Measurements from ENCODE around the gene PTPN12. TPM values are rescaled to one million over a fixed set of nuclear protein-coding genes. Genes with fewer than 3 reads are reported as not detected.

Gene PTPN12
- total RNA-seq (65.4 and 78.8 TPM in 2 replicates), polyA plus RNA-seq (11.9 and 18.0 TPM in 2 replicates), polyA minus RNA-seq (21.2 and 27.3 TPM in 2 replicates)
- total RNA-seq (2013): 26.8 TPM

DNA sequence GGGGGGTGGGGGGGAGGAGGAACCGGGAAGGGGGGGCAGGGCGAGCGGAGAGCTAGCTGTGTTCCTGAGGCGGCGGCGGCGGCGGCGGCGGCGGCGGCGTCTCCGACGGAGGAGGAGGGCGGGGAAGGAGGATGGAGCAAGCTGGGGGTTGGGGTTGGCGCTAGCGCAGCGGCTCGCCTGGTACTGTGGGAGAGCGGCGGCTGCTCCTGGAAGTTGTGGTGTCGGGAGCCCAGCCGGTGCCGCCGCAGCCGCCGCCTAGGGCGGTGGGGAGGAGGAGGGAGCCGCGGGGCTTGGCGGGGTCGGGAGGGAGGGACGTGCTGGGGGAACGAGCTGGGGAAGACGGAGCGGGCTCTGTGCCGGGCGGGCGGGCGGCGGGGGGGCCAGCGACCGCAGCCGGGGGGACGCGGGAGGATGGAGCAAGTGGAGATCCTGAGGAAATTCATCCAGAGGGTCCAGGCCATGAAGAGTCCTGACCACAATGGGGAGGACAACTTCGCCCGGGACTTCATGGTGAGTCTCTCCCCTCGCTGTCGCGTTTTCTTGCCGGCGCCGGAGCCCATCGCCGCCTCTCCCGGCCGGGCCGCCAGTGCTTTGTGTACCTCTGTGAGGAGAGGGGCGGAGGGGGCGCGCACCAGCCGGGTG, at the start of gene PTPN12:
Gene PTPN12, plus strand, starts transcription at position 160 of the 642 bp plus-strand sequence. Its CDS starts 252 bp downstream, at position 412.
- peak; percentile 67 for DNase-seq
- Histone ChIP-seq H3K79me2 (ENCODE audit: control insufficient read depth, insufficient read depth, low read length) (peaks cover 31% of the 10 kb centered on the region), H3K4me3 (ENCODE audit: control extremely low read depth in 1 of 5, extremely low read depth in 1 of 5, insufficient read depth in 1 of 5, low read depth in 2 of 5, low read length in 4 of 5) (peak within 1 kb of the TSS; percentile 95 to 96 (median 96)), H4K20me1 (ENCODE audit: control insufficient read depth, insufficient read depth, low read length, poor library complexity, severe bottlenecking) (no peaks in the 10 kb centered on the region), H3K27ac (ENCODE audit: low read length in 2 of 2) (peak within 1 kb of the TSS; percentile 75 to 81), H3K4me1 (ENCODE audit: control insufficient read depth in 2 of 2, insufficient read depth in 2 of 2, low read length in 2 of 2) (peaks cover 3 to 24% of the 10 kb centered on the region in 2 donors), H3K9me3 (ENCODE audit: control extremely low read depth in 1 of 3, control insufficient read depth in 2 of 3, insufficient read depth in 1 of 3, low read length in 2 of 3) (no peaks in the 10 kb centered on the region), H3K4me2 (replicated peaks; ENCODE audit: low read depth, low read length, poor library complexity, severe bottlenecking) (peak within 1 kb of the TSS; percentile 94), H3K9ac (ENCODE audit: low read length) (peak within 1 kb of the TSS; percentile 81), H3K36me3 (replicated peaks in 1 of 2; ENCODE audit: control extremely low read depth in 1 of 2, control insufficient read depth in 1 of 2, extremely low read depth in 1 of 2, insufficient read depth in 2 of 2, low read length in 1 of 2) (no peaks in the 10 kb centered on the region), H2AFZ (ENCODE audit: insufficient read depth, low read depth, low read length, poor library complexity, severe bottlenecking) (peak within 1 kb of the TSS; percentile 85), H3K27me3 (replicated peaks in 1 of 4; ENCODE audit: control extremely low read depth in 1 of 4, control insufficient read depth in 3 of 4, insufficient read depth in 4 of 4, low read length in 3 of 4) (no peaks in the 10 kb centered on the region)
- Mint-ChIP-seq H3K27me3 (no peaks in the 10 kb centered on the region), H3K4me1 (peaks cover 28% of the 10 kb centered on the region), H3K27ac (peak within 1 kb of the TSS; percentile 98), H3K4me3 (peak within 1 kb of the TSS; percentile 99), H3K9me3 (ENCODE audit: insufficient read depth) (no peaks in the 10 kb centered on the region)
- ATAC-seq (ENCODE audit: low read depth): peak; percentile 34
- TF ChIP-seq EZH2 (IDR thresholded peaks at IDR 0.05; ENCODE audit: borderline replicate concordance, insufficient read depth, low read depth, low read length, poor library complexity, severe bottlenecking) (no peak), CTCF (IDR thresholded peaks at IDR 0.05) (no peak)
- ChIA-PET POLR2A (interaction anchor here (0.5 to 1.5 kb wide), 6 partner anchors 9 to 138 kb away, joined by 3 to 7 read pairs (median 5); partner anchors contain the start of gene GSAP), CTCF (interaction anchor here (1.5 to 1.7 kb wide), 2 partner anchors 114 to 122 kb away, joined by 5 to 7 read pairs; no protein-coding TSS in a partner anchor)
- intact Hi-C loops (cut with micrococcal nuclease): loop anchor here (10.0 kb wide), 2 partner anchors 342 to 368 kb away; partner anchors contain the start of gene FGL2
- 0% methylated on average over 50 of the region's 64 CpGs for WGBS (ENCODE audit: insufficient coverage)

GRCh38 chr7:77488986-77489385, 48.1 kb upstream of the PTPN12 start:
- no peak overlapping the region for H3K4me3 ChIP-seq (ENCODE audit: control extremely low read depth in 1 of 5, extremely low read depth in 1 of 5, insufficient read depth in 1 of 5, low read depth in 2 of 5, low read length in 4 of 5)
- ChIA-PET POLR2A (no interaction called here), CTCF (no interaction called here)
- Mint-ChIP-seq H3K27me3 (peaks cover 5% of the 10 kb centered on the region), H3K9me3 (ENCODE audit: insufficient read depth) (peaks cover 10% of the 10 kb centered on the region), H3K27ac (no peak overlapping the region), H3K4me3 (no peak overlapping the region), H3K4me1 (no peaks in the 10 kb centered on the region)
- intact Hi-C loops (cut with micrococcal nuclease): no loop called here
- no peaks in the 10 kb centered on the region for H3K4me1 ChIP-seq (ENCODE audit: control insufficient read depth in 2 of 2, insufficient read depth in 2 of 2, low read length in 2 of 2)
- H3K4me2 ChIP-seq (replicated peaks; ENCODE audit: low read depth, low read length, poor library complexity, severe bottlenecking): no peak overlapping the region
- ATAC-seq (ENCODE audit: low read depth): no peak
- H3K27ac ChIP-seq (ENCODE audit: low read length in 2 of 2): no peak overlapping the region
- H4K20me1 ChIP-seq (ENCODE audit: control insufficient read depth, insufficient read depth, low read length, poor library complexity, severe bottlenecking): no peaks in the 10 kb centered on the region
- no peak for DNase-seq
- peaks cover 0 to 6% (median 4%) of the 10 kb centered on the region in 3 donors for H3K9me3 ChIP-seq (ENCODE audit: control extremely low read depth in 1 of 3, control insufficient read depth in 2 of 3, insufficient read depth in 1 of 3, low read length in 2 of 3)
- no peak overlapping the region for H2AFZ ChIP-seq (ENCODE audit: insufficient read depth, low read depth, low read length, poor library complexity, severe bottlenecking)
- TF ChIP-seq CTCF (IDR thresholded peaks at IDR 0.05): no peak
- TF ChIP-seq EZH2 (IDR thresholded peaks at IDR 0.05; ENCODE audit: borderline replicate concordance, insufficient read depth, low read depth, low read length, poor library complexity, severe bottlenecking): no peak
- H3K36me3 ChIP-seq (replicated peaks in 1 of 2; ENCODE audit: control extremely low read depth in 1 of 2, control insufficient read depth in 1 of 2, extremely low read depth in 1 of 2, insufficient read depth in 2 of 2, low read length in 1 of 2): no peaks in the 10 kb centered on the region
- no peak overlapping the region for H3K9ac ChIP-seq (ENCODE audit: low read length)
- no peaks in the 10 kb centered on the region for H3K79me2 ChIP-seq (ENCODE audit: control insufficient read depth, insufficient read depth, low read length)
- peaks cover 0 to 3% (median 0%) of the 10 kb centered on the region in 4 experiments for H3K27me3 ChIP-seq (replicated peaks in 1 of 4; ENCODE audit: control extremely low read depth in 1 of 4, control insufficient read depth in 3 of 4, insufficient read depth in 4 of 4, low read length in 3 of 4)
- no CpG with 5 or more reads among the region's 1 CpG for WGBS (ENCODE audit: insufficient coverage)

Data from B cell (primary cell).